Cortex of kidney (tissue), 1 donor: ENCODE measurements around the gene GAS7.

Source experiments
- DNase-seq: peaks from one replicate; lab custom pipeline; 2025; lab: John Stamatoyannopoulos, UW

The GAS7 gene

DNA sequence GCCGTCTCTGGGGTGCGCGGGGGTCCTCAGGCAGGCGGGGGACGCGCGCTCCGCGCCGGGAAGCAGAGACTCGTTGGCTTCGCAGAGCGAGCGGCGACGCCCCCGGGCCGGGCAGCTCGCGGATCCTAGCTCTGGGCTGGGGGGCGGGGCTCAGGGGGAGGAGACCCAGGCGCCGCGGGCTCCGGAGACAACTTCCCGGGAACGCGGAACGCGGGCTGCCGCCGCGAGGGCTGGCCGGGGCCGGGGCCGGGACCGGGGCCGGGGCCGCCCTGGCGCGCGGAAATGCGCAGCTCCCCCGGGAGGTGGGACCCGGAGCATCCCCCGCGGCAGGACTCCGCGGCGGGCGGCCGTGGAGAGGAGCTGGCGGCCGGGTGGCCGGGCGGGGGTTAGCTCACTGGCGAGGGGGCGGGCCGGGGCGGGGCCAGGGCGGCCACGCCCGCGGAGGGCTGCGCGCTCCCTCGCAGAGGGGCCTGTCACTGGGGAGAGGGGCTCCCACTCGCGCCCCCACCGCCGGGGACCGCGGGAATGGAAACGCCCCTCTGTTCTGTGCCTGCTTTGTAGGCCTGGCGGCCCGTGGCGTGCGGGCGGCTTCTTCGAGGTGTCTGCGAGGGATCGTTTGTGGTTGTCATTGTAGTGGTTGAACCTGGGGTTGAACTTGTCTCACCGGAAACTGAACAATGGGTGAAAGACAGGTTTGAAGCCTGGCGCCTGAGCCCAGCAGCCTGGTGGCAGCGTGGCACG is at the start of gene GAS7:
Gene GAS7, minus strand, starts transcription at position 98 of the 741 bp plus-strand sequence.
- DNase-seq: no peak

DNA sequence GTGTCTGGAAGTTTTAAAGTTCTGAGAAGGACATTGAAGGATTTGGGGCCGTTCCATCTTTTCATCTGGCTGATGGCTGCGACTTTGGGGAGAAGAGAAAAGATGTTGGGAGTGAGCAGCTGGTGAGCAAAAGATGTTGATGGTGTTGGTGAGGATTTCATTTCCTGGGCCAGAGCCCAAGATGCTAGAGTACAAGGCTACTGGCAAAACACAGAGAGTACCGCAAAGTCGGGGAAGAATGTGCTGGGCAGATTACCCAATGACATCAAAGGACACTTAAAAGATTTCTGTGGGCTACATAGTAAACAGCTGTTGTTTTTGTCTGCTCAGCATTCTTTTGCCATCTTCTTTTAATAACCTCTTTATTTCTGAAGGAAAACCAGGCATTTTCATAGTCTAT is 49.4 kb upstream of the GAS7 start:
- DNase-seq: no peak

DNA sequence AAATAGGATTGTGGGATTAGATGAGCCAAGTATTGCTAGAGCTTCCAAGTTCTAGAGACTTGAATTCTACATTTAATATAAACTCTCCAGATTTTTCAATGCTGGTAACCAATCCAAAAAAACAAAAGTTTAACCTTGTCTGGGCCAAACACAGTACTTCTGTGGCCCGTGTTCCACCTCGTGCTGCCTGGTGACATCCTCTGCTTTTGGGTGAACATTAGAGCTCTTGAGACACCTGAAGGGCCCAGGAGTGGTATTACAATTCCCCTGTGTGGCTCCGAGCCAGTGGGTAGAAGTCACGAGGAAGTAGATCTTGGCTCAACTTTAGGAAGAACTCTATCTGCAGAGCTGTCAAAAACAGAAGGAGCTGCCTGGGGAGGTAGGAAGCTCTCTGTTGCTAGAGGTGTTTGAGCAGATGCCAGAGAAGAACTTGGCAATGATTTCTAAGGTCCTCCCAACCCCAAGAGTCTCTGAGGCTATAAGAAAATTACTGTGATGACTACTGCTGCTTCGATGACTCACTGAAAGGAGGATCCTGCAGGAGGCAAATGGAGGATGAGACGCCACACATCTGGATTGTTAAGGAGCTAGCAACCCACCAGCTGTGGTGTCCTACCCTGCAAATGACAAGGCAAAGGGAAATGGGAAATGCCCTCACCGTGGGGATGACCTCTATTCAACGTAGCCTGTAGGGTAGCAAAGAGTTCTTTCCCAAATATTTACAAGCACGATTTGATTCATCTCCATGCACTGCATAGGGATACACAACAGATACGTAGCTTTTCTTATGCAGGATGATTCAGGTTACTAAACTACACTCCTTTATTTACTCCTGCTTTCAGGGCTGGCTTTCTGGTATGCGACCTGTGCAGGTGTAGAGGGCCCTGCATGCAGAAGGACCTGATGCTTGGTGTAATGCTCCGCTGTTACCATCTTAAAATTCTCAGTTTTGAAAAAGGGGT is 45.8 kb upstream of the GAS7 start:
- DNase-seq: no peak

- DNase-seq: no peak
Observed at GRCh38 chr17:10241781-10242180, 43.4 kb upstream of the GAS7 start.

GRCh38 chr17:10238661-10239060 is 40.3 kb upstream of the GAS7 start:
- no peak for DNase-seq

DNA sequence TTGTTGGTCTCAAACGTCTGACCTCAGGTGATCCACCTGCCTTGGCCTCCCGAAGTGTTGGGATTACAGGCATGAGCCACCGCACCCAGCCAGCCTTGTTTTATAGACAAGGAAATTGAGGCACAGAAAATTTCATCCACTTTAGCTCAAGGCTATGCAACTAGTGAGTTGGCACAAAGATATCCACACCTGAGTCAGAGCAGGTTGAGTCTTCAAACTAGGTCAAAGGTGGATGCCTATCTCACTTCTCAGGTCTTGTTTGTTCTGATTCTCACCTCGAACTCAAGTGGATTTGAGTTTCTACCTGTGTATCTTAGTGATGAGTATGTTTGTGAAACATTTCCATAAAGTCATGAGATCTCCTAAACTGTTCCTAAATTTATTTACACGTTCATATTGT is 35.6 kb upstream of the GAS7 start:
- DNase-seq: no peak

DNA sequence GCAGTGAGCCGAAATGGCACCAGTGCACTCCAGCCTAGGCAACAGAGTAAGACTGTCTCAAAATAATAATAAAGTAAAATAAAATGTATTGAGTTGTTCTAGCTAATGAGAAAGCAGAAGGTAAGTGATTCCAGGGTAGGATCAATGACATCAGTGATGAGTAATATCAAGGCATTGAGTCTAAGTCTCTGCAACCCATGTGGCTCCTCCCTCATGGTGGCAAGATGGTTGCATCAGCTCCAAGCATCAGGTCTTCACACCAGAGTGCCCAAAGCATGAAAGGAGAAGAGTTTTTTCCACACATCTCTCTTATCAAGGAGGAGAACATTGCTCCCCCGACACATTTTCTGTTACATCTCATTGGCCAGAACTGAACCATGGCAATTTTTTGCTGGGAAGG is 34.8 kb upstream of the GAS7 start:
- no peak for DNase-seq

- DNase-seq: no peak
Observed at GRCh38 chr17:10229181-10229580, 30.8 kb upstream of the GAS7 start.

GRCh38 chr17:10226930-10227695 is 28.7 kb upstream of the GAS7 start:
- DNase-seq: no peak

GRCh38 chr17:10224582-10225195 is 26.3 kb upstream of the GAS7 start:
- DNase-seq: no peak

DNA sequence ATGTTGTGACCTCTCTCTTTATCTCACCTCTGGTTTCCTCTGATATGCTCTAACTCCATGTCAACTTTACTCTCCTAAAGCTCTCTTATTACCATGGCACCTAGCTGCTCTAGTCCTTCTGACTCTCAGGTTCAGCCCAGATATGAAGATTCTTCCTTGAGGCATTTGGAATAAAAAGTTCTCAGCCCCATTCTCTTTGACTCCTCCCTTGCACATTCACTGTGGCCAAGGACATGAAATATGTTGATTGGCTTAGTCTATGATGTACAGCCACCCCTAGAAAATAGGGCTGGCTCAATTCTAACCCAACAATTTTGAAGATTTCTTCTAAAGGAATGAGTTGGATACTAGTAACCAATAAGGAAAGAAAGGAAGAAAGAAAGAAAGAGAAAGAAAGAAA is 20.8 kb upstream of the GAS7 start:
- no peak for DNase-seq

- DNase-seq: no peak
Observed at GRCh38 chr17:10217916-10218315, 19.5 kb upstream of the GAS7 start.

GRCh38 chr17:10216213-10216938 is 18.0 kb upstream of the GAS7 start:
- DNase-seq: no peak

- DNase-seq: no peak
Observed at GRCh38 chr17:10215286-10215685, 16.9 kb upstream of the GAS7 start.

DNA sequence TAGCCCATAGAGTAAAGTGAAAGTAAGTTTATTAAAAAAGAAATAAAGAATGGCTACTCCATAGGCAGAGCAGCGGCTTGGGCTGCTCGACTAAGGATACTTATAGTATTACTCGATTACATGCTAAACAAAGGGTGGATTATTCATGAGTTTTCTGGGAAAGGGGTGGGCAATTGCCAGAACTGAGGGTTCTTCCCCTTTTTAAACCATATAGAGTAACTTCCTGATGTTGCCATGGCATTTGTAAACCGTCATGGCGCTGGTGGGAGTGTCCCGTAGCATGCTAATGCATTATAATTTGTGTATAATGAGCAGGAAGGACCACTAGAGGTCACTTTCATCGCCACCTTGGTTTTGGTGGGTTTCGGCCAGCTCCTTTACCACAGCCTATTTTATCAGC is 13.3 kb upstream of the GAS7 start:
- DNase-seq: no peak

- no peak for DNase-seq
Observed at GRCh38 chr17:10210151-10210574, 11.8 kb upstream of the GAS7 start.

DNA sequence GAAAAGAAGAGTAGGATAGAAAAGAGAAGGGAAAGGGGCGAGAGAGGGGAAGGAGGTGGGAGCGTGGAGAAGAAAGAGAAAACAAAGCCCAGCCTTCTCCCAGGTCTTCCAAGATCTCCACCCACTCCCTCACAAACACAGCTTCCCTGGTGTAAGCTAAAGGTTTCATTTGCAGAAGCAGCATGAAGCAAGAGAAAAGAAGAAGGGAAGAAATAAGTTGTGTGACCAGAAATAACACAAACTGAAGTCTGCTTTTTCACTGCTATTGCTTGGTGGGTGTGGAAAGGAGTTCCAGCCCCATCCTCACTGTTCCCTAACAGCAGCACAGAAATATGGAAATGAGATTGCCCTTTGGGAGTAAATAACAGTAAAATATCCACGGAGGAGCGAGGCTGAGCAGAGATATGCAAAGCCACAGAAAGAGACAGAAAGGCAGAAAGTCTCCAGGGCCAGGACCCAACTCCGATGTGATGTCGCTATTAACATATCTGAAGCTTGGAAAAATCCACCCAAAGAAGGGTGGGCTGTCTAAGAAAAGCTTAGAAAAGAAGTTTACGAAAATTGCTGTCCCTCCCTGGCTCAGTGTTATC is 10.3 kb upstream of the GAS7 start:
- no peak for DNase-seq

GRCh38 chr17:10207153-10207552 is 8.7 kb upstream of the GAS7 start:
- no peak for DNase-seq

DNA sequence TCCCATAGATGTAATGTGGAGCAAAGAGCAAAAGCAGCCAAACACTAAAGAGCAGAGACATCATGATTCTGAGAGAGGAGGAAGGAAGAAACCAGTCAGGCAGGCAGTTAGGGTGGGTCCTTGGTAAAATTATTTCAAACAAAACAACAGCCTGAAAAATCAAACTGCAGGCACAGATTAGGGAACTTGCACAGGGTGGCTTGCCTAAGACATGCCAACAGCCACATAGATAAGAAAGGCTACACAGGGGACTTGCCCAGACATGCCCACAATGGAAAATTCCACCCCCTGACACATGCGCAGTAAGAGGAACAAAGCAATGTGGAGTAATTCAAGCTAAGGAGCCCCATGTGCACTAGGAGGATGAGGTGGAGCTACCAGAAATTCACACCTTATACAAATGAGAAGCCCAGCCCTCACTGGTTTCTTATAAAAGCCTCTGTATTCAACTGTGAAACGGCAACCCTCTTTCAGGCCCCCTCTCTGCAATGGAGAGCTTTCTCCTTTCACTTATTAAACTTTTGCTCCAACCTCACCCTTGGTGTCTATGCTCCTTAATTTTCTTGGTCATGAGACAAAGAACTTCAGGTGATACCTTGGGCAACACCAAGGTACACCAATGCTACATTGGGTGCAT is 7.3 kb upstream of the GAS7 start:
- no peak for DNase-seq

- no peak for DNase-seq
Observed at GRCh38 chr17:10201680-10202079, 3.3 kb upstream of the GAS7 start.
